ENCODE data around the gene TFDP1. TPM values are rescaled to one million over a fixed set of nuclear protein-coding genes. Genes with fewer than 3 reads are reported as not detected.

The TFDP1 gene
- total and polyA plus RNA-seq, 2 of the 4 experiments (the other 2 are of a cell fraction), result 59.3 to 97.0 TPM

DNA sequence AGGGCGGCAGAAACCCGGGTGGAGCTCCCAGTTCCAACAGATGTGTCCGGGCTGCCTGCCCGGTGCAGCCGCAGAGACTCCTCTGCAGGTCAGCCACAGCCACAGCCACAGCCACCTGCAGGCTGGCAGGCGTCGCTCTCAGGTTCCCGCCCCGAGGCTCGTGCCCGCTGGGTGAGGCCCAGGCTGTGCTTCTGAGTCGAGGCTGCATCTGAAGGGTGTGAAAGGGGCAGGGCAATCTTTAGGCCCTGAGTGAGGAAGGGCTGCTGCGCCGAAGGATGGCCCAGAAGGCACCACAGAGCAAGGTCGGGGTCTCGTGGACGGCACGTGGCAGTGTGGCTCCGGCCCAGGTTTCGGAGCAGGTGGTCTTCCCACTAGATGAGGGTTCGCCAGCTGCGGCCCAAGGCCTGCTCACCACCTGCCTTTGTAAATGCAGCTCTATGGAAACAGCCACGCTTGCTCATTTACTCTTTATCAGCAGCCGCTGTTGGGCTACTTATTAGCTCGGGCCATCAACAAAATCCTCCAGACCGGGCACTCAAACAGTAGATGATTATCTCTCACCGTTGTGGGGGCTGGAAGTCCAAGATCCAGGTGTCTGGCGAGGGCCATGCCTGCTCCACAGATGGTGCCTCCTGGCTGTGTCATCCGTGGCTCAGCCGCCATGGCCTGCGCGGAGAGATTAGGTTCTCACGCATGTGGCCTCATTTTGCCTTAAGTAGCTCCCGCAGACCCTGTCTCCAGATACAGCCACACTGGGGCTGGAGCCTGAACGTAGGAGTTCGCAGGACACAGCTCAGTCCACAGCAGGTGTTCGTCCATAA lies 40.3 kb upstream of the TFDP1 start (continued):
- TF ChIP-seq SMC3 (IDR thresholded peaks at IDR 0.05; ENCODE audit: low read depth, low read length), result no peak

DNA sequence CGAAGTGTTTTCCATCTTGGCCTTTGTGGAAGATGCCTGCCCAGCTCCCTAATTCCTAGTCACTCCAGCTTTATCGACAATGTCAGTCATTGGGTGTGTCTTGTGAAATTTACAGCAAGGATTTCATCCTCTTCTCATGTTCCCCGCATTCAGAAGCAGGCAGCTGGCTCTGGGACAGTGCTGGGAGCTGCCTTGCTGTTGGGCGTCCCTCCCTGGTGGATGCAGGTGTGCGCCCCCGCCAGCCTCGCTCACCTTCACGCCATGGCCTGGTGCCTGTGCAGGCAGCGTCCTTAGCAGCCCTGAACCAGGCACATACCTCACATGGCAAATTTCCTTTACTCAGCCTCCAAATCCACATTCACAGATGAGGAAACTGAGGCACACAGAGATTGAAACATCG lies 39.7 kb upstream of the TFDP1 start:
- ATAC-seq (ENCODE audit: low read depth) (no peak), DNase-seq (no peak)
- intact Hi-C loops (cut with micrococcal nuclease) (no loop called here), in situ Hi-C loops (cut with MboI; ENCODE audit: low sequenced_read_pairs) (no loop called here), dilution Hi-C loops (cut with HindIII; ENCODE audit: low sequenced_read_pairs, unreplicated experiment) (no loop called here)
- CTCF ChIA-PET, result interaction anchor here (0.9 kb wide), 1 partner anchor 10 kb away, joined by 3 read pairs; no protein-coding TSS in a partner anchor
- no peak overlapping the region for H3K27ac ChIP-seq (ENCODE audit: insufficient read depth, low read length)
- no CpG with 5 or more reads among the region's 10 CpGs for WGBS, 2 experiments (ENCODE audit: extremely low coverage in 2 of 2, insufficient read length in 1 of 2)
- no peak overlapping the region for H3K4ac ChIP-seq (ENCODE audit: low read depth, low read length)
- no peak overlapping the region for H2AK5ac ChIP-seq (ENCODE audit: low read depth, low read length)
- no peak overlapping the region for H2BK20ac ChIP-seq (ENCODE audit: low read depth, low read length)
- TF ChIP-seq, protein P1, sequence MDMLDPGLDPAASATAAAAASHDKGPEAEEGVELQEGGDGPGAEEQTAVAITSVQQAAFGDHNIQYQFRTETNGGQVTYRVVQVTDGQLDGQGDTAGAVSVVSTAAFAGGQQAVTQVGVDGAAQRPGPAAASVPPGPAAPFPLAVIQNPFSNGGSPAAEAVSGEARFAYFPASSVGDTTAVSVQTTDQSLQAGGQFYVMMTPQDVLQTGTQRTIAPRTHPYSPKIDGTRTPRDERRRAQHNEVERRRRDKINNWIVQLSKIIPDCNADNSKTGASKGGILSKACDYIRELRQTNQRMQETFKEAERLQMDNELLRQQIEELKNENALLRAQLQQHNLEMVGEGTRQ (IDR thresholded peaks at IDR 0.05; ENCODE audit: low read depth, low read length), result no peak
- no peak for TF ChIP-seq RAD21 (IDR thresholded peaks at IDR 0.05; ENCODE audit: low read length)
- no peak overlapping the region for H2BK120ac ChIP-seq (ENCODE audit: low read depth, low read length)
- H4K5ac ChIP-seq (ENCODE audit: low read depth, low read length), result no peak overlapping the region
- peaks cover 48% of the 10 kb centered on the region for H3K36me3 ChIP-seq (ENCODE audit: control insufficient read depth, insufficient read depth, low read length)
- no peak overlapping the region for H2AFZ ChIP-seq (replicated peaks; ENCODE audit: low read length, poor library complexity)
- no peak overlapping the region for H3K23ac ChIP-seq (ENCODE audit: low read depth, low read length)
- no peak overlapping the region for H3K4me3 ChIP-seq (ENCODE audit: insufficient read depth, low read depth, low read length)
- no peak overlapping the region for H4K91ac ChIP-seq (ENCODE audit: insufficient read depth, low read depth, low read length)
- H3K27me3 ChIP-seq (ENCODE audit: control insufficient read depth, insufficient read depth, low read length), result no peaks in the 10 kb centered on the region
- no peak overlapping the region for H2BK15ac ChIP-seq (ENCODE audit: low read depth, low read length)
- BruUV-seq (replicated peaks), result no TSS peak
- no peak overlapping the region for H3K9ac ChIP-seq (ENCODE audit: low read depth, low read length)
- peaks cover 55 to 85% of the 10 kb centered on the region in 2 experiments for H3K79me1 ChIP-seq (ENCODE audit: low read depth in 1 of 2, low read length in 2 of 2)
- H3K56ac ChIP-seq (ENCODE audit: extremely low read depth, insufficient read depth, low read length), result no peak overlapping the region
- peaks cover 7% of the 10 kb centered on the region; the same call in 1 of the 2 replicates for H3K9me3 ChIP-seq (ENCODE audit: control insufficient read depth, insufficient read depth, low read length)
- POLR2A ChIA-PET (ENCODE audit: unreplicated experiment), result no interaction called here
- peak overlapping the region; percentile 81 for H2AK9ac ChIP-seq (replicated peaks; ENCODE audit: low read depth, low read length, poor library complexity)
- H4K8ac ChIP-seq (ENCODE audit: low read depth in 2 of 2, low read length in 2 of 2), result no peak overlapping the region
- H4K20me1 ChIP-seq (ENCODE audit: insufficient read depth, low read length), result peaks cover 54% of the 10 kb centered on the region
- H3K18ac ChIP-seq (ENCODE audit: low read depth, low read length), result no peak overlapping the region
- no peak overlapping the region for H3K14ac ChIP-seq (replicated peaks; ENCODE audit: low read depth, low read length)
- no peak overlapping the region for H3K4me2 ChIP-seq (ENCODE audit: low read depth, low read length)
- no peak overlapping the region for H2BK5ac ChIP-seq (ENCODE audit: low read depth, low read length, poor library complexity, severe bottlenecking)
- peaks cover 16% of the 10 kb centered on the region for H3K4me1 ChIP-seq (ENCODE audit: control insufficient read depth, insufficient read depth, low read length)
- H3K9me1 ChIP-seq (ENCODE audit: insufficient read depth, low read length), result peaks cover 7% of the 10 kb centered on the region; the same call in 1 of the 2 replicates
